Mesendoderm (in vitro differentiated cells): ENCODE data around the gene WDHD1.

ENCODE experiments used
- DNase-seq: peaks from one replicate; pipeline ENCODE4 v3.0.0; 2013
- H2AK5ac ChIP-seq: 2 replicates; pipeline ENCODE4 v1.6.1; 2013; ENCODE audit warnings: low read length, inconsistent platforms
- H2BK120ac ChIP-seq: 2 replicates; pipeline ENCODE4 v1.6.1; 2013; ENCODE audit warnings: low read depth, mild to moderate bottlenecking, low read length, moderate library complexity, mixed read lengths
- H2BK15ac ChIP-seq: replicated peaks from 2 replicates; pipeline ENCODE4 v1.6.1; 2013; ENCODE audit warnings: low read depth, mild to moderate bottlenecking, moderate library complexity
- H2BK5ac ChIP-seq: 2 replicates; pipeline ENCODE4 v1.6.1; 2013; ENCODE audit warnings: low read length, inconsistent platforms
- H3K18ac ChIP-seq: 2 replicates; pipeline ENCODE4 v1.6.1; 2013; ENCODE audit warnings: mild to moderate bottlenecking, low read length, mixed read lengths
- H3K23ac ChIP-seq: one replicate; pipeline ENCODE4 v1.6.1; 2013; ENCODE audit warnings: low read length
- H3K27ac ChIP-seq: 2 replicates; pipeline ENCODE4 v1.5.1; 2013; ENCODE audit warnings: low read depth, mild to moderate bottlenecking, inconsistent platforms, low read length, moderate library complexity
- H3K27me3 ChIP-seq: 2 replicates; pipeline ENCODE4 v1.6.1; 2013; ENCODE audit warnings: low read length, control low read depth, mild to moderate bottlenecking, inconsistent platforms; ENCODE audit not compliant: insufficient read depth, poor library complexity
- H3K36me3 ChIP-seq: 2 replicates; pipeline ENCODE4 v1.6.1; 2013; ENCODE audit warnings: low read length, inconsistent platforms; ENCODE audit not compliant: control insufficient read depth, insufficient read depth
- H3K4ac ChIP-seq: one replicate; pipeline ENCODE4 v1.6.1; 2013; ENCODE audit warnings: low read depth, mild to moderate bottlenecking, low read length, moderate library complexity
- H3K4me1 ChIP-seq: 2 replicates; pipeline ENCODE4 v1.6.1; 2013; ENCODE audit warnings: low read depth, low read length, inconsistent platforms; ENCODE audit not compliant: control insufficient read depth
- H3K4me2 ChIP-seq: 2 replicates; pipeline ENCODE4 v1.6.1; 2013; ENCODE audit warnings: low read length
- H3K4me3 ChIP-seq: 2 replicates; pipeline ENCODE4 v1.5.1; 2013; ENCODE audit warnings: mild to moderate bottlenecking, low read length
- H3K56ac ChIP-seq: one replicate; pipeline ENCODE4 v1.6.1; 2013; ENCODE audit warnings: low read length
- H3K79me1 ChIP-seq: 2 replicates; pipeline ENCODE4 v1.6.1; 2013; ENCODE audit warnings: low read length, inconsistent platforms
- H3K79me2 ChIP-seq: 2 replicates; pipeline ENCODE4 v1.6.1; 2013; ENCODE audit warnings: mild to moderate bottlenecking, low read length; ENCODE audit not compliant: control insufficient read depth, insufficient read depth
- H3K9ac ChIP-seq: 2 replicates; pipeline ENCODE4 v1.6.1; 2013; ENCODE audit warnings: low read length, inconsistent platforms
- H4K5ac ChIP-seq: one replicate; pipeline ENCODE4 v1.6.1; 2013; ENCODE audit warnings: low read length
- H4K8ac ChIP-seq: one replicate; pipeline ENCODE4 v1.6.1; 2013; ENCODE audit warnings: low read depth, mild to moderate bottlenecking, control low read depth, low read length, moderate library complexity
- WGBS: extraction: QIAGEN DNeasy Blood & Tissue Kit; methylation state at CpG from one replicate; pipeline ENCODE4 v1.1.7; 2013; ENCODE audit warnings: low lambda C conversion rate, missing lambda C conversion rate; ENCODE audit not compliant: insufficient coverage; ENCODE audit errors: extremely low coverage; 5-methylcytosine and 5-hydroxymethylcytosine counted together

WDHD1 gene

DNA sequence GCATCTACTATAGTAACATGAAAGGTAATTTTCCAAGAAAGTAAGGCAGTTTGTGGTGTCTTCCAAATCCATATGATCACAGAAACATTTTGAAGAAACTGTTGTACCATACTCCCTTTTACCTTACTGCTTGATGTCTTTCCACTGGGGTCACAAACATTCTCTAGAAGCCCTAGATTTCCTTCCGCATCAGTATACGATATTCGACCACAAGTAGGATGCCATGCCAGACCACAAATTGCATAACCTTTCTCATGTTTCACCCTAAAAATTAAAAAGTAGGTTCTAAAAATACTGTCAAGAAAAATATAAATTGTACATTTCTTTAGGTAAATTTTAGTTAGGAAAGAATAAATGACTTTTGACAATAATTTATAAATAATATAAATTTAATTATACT is 26.5 kb downstream of the WDHD1 start:
- Histone ChIP-seq H3K23ac (no peak overlapping the region), H3K27ac (no peak overlapping the region), H3K4me1 (no peaks in the 10 kb centered on the region), H4K8ac (no peak overlapping the region), H2AK5ac (no peak overlapping the region), H2BK120ac (no peak overlapping the region), H4K5ac (no peak overlapping the region), H3K56ac (no peak overlapping the region), H3K79me2 (no peaks in the 10 kb centered on the region), H3K4me2 (no peak overlapping the region), H3K18ac (no peak overlapping the region), H3K9ac (no peak overlapping the region), H3K27me3 (no peaks in the 10 kb centered on the region), H2BK15ac (no peak overlapping the region), H3K4ac (no peak overlapping the region), H3K4me3 (no peak overlapping the region), H3K36me3 (peaks cover 8% of the 10 kb centered on the region), H3K79me1 (no peaks in the 10 kb centered on the region), H2BK5ac (no peak overlapping the region)
- WGBS, result no CpG with 5 or more reads among the region's 3 CpGs
- DNase-seq, result no peak

DNA sequence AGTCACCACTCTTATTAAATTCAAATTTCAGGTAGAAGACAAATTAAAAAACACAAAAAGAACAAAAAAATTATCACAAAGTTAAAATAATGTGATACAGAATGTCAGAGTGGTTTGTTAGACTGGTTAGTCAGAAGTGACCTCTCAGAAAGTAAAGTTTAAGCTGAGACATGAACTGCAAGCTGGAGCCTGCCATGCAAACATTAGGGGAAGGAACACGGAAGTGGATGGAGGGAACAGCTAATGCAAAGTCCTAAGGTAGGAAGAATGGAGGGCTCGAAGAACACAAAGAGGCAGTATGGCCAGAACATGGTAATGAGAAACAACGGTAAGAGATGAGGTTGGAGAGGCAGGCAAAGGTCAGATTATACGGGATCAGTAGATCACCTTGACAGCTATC is 41.7 kb downstream of the WDHD1 start:
- no peak overlapping the region for H2AK5ac ChIP-seq
- no peak overlapping the region for H2BK120ac ChIP-seq
- WGBS, result no CpG with 5 or more reads among the region's 4 CpGs
- DNase-seq, result no peak
- no peak overlapping the region for H3K23ac ChIP-seq
- no peak overlapping the region for H4K8ac ChIP-seq
- no peak overlapping the region for H3K4ac ChIP-seq
- H3K79me1 ChIP-seq, result no peaks in the 10 kb centered on the region
- no peaks in the 10 kb centered on the region for H3K79me2 ChIP-seq
- peaks cover 6% of the 10 kb centered on the region for H3K36me3 ChIP-seq
- H3K9ac ChIP-seq, result no peak overlapping the region
- H3K18ac ChIP-seq, result no peak overlapping the region
- H3K4me2 ChIP-seq, result no peak overlapping the region
- no peak overlapping the region for H3K4me3 ChIP-seq
- no peak overlapping the region for H2BK15ac ChIP-seq
- H3K4me1 ChIP-seq, result no peaks in the 10 kb centered on the region
- no peak overlapping the region for H3K27ac ChIP-seq
- no peak overlapping the region for H4K5ac ChIP-seq
- H2BK5ac ChIP-seq, result no peak overlapping the region
- no peak overlapping the region for H3K56ac ChIP-seq
- no peaks in the 10 kb centered on the region for H3K27me3 ChIP-seq

DNA sequence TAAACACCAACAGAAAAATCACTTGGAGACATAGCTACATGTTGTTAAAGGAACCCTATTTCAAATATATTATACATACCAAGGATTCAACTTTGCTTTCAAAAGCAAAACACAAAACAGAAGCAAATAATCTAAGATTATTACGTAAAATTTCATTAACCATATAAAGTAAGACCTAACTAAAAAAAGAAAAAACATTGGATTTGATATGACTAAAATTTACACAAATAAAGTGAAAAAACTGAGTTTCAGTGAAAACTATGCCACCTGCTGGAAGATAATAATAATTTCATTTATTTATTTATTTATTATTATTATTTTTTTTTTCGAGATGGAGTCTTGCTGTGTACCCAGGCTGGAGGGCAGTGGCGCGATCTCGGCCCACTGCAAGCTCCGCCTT is 45.2 kb downstream of the WDHD1 start:
- no peak for DNase-seq
- Histone ChIP-seq H4K8ac (no peak overlapping the region), H3K4me2 (no peak overlapping the region), H2BK120ac (no peak overlapping the region), H3K23ac (no peak overlapping the region), H3K36me3 (peaks cover 2% of the 10 kb centered on the region), H3K4me1 (no peaks in the 10 kb centered on the region), H2BK15ac (no peak overlapping the region), H3K4ac (no peak overlapping the region), H3K56ac (no peak overlapping the region), H4K5ac (no peak overlapping the region), H3K9ac (no peak overlapping the region), H2AK5ac (no peak overlapping the region), H2BK5ac (no peak overlapping the region), H3K79me1 (no peaks in the 10 kb centered on the region), H3K27ac (no peak overlapping the region), H3K27me3 (no peaks in the 10 kb centered on the region), H3K79me2 (no peaks in the 10 kb centered on the region), H3K18ac (no peak overlapping the region), H3K4me3 (no peak overlapping the region)
- WGBS, result 100% methylated on average over 1 of the region's 6 CpGs

DNA sequence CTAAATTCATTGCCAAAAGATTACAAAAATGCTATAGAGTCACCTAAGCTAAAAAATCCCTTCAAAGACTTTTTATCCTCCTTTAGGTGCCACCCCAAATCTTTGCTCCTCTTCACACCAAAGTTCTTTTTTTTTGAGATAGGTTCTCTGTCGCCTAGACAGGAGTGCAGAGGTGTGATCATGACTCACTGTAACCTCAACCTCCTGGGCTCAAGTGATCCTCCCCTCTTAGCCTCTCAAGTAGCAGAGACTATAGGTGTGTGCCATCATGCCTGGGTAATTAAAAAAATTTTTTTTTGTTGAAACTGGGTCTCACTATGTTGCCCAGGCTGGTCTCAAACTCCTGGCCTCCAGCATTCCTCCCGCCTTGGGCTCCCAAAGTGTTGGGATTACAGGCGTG is 47.9 kb downstream of the WDHD1 start:
- H3K27me3 ChIP-seq, result no peaks in the 10 kb centered on the region
- H3K4me1 ChIP-seq, result no peaks in the 10 kb centered on the region
- no peak overlapping the region for H3K27ac ChIP-seq
- no peaks in the 10 kb centered on the region for H3K79me1 ChIP-seq
- H2BK5ac ChIP-seq, result no peak overlapping the region
- no CpG with 5 or more reads among the region's 3 CpGs for WGBS
- no peaks in the 10 kb centered on the region for H3K36me3 ChIP-seq
- no peak overlapping the region for H3K56ac ChIP-seq
- H3K23ac ChIP-seq, result no peak overlapping the region
- H3K4ac ChIP-seq, result no peak overlapping the region
- no peak overlapping the region for H3K4me3 ChIP-seq
- no peak overlapping the region for H3K9ac ChIP-seq
- no peak overlapping the region for H2BK15ac ChIP-seq
- H4K8ac ChIP-seq, result no peak overlapping the region
- DNase-seq, result peak; percentile 3
- H2BK120ac ChIP-seq, result no peak overlapping the region
- no peak overlapping the region for H2AK5ac ChIP-seq
- H3K79me2 ChIP-seq, result no peaks in the 10 kb centered on the region
- no peak overlapping the region for H3K18ac ChIP-seq
- no peak overlapping the region for H4K5ac ChIP-seq
- H3K4me2 ChIP-seq, result no peak overlapping the region

DNA sequence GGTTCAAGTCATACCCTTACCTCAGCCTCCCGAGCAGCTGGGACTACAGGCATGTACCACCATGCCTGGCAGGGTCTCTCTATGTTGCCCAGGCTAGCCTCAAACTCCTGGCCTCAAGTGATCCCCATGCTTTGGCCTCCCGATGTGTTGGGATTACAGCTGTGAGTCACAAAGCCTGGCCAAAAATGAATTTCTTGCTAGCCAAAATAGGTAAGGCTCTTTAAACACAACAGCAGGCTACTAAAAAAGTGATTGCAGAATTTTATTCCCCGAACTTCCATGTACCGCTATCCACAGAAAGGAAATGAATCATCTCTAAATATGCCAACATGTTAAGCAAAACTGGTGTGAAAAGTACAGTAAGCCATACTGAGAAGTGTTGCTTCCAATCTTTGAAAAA is 50.6 kb downstream of the WDHD1 start:
- no peak overlapping the region for H2BK15ac ChIP-seq
- no peak overlapping the region for H3K9ac ChIP-seq
- no peak overlapping the region for H3K4me3 ChIP-seq
- no peaks in the 10 kb centered on the region for H3K79me1 ChIP-seq
- no peak overlapping the region for H2AK5ac ChIP-seq
- no peak overlapping the region for H4K8ac ChIP-seq
- no peak overlapping the region for H3K4me2 ChIP-seq
- no peak overlapping the region for H3K18ac ChIP-seq
- no CpG with 5 or more reads among the region's 4 CpGs for WGBS
- no peaks in the 10 kb centered on the region for H3K4me1 ChIP-seq
- no peak for DNase-seq
- no peak overlapping the region for H3K4ac ChIP-seq
- H4K5ac ChIP-seq, result no peak overlapping the region
- H3K36me3 ChIP-seq, result no peaks in the 10 kb centered on the region
- no peak overlapping the region for H2BK120ac ChIP-seq
- H3K27me3 ChIP-seq, result no peaks in the 10 kb centered on the region
- H3K27ac ChIP-seq, result no peak overlapping the region
- no peak overlapping the region for H3K56ac ChIP-seq
- H3K23ac ChIP-seq, result no peak overlapping the region
- H2BK5ac ChIP-seq, result no peak overlapping the region
- no peaks in the 10 kb centered on the region for H3K79me2 ChIP-seq

DNA sequence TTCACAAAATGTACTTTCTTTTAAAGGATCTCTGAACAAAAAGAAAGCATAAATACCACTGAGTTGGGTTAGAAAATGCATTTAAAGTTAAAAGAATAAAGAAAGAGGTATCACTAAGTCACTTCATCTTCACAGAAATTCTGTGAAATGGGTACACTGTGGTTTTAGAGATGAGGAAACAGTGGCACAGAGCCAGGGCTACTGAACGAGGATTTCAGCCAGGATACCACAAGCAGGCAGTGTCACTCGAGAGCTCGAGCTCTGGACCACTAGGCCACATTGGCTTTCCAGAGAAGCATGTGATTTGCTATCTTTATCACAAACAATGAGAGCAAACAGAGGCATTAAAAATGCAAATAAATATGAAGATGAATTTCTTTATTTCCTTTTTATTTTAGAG is 51.0 kb downstream of the WDHD1 start:
- Histone ChIP-seq H2BK5ac (no peak overlapping the region), H2BK120ac (no peak overlapping the region), H4K5ac (no peak overlapping the region), H3K4me2 (no peak overlapping the region), H3K18ac (no peak overlapping the region), H3K23ac (no peak overlapping the region), H2BK15ac (no peak overlapping the region), H3K56ac (no peak overlapping the region), H3K79me1 (no peaks in the 10 kb centered on the region), H2AK5ac (no peak overlapping the region), H3K27ac (no peak overlapping the region), H3K4me3 (no peak overlapping the region), H3K4ac (no peak overlapping the region), H3K4me1 (no peaks in the 10 kb centered on the region), H3K36me3 (no peaks in the 10 kb centered on the region), H3K9ac (no peak overlapping the region), H4K8ac (no peak overlapping the region), H3K27me3 (no peaks in the 10 kb centered on the region), H3K79me2 (no peaks in the 10 kb centered on the region)
- no CpG with 5 or more reads among the region's 3 CpGs for WGBS
- no peak for DNase-seq
